ENCODE data around the gene LGALS8.
A peak's percentile ranks its signal among the peaks of the same experiment; 100 is the strongest.

LGALS8 gene

DNA sequence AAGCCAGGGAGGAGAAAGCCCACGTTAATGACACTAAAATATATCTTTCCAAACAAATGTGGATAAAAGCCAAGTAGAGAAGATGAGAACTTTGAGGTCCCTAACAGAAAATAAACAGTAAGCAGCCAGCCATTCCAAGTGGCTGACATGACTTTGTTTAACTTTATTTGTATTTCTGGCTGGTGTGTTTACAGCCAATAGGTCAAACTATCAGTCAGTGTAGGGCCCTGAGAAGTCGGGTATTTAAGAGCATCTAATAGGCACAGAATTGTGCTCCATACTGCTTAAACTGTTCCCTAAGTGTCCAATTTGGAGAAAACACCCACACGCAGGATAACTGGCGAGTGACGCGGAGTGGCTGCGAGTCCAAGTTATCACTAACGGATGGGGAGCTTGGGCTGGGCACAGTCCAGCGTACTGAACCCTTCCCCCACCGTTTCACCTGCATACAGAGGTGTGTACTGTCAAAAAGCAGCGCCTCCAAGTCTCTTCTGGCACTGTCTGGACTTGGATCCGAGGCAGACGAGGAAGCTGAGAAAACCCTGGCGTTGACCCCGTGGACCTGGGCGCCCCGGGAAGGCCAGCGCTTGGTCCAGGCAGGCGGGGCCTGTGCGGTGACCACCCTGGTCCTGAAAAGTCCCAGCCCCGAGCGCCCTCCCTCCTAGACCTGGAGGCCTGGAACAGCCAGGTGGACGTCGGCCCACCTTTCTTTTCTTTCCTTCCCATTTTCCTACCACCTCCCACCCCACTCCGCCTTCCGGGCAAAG lies 662 bp upstream of the LGALS8 start:
- DNase-seq (ENCODE audit: extremely low read depth, low read depth) = no peak
- TF ChIP-seq, protein P1, sequence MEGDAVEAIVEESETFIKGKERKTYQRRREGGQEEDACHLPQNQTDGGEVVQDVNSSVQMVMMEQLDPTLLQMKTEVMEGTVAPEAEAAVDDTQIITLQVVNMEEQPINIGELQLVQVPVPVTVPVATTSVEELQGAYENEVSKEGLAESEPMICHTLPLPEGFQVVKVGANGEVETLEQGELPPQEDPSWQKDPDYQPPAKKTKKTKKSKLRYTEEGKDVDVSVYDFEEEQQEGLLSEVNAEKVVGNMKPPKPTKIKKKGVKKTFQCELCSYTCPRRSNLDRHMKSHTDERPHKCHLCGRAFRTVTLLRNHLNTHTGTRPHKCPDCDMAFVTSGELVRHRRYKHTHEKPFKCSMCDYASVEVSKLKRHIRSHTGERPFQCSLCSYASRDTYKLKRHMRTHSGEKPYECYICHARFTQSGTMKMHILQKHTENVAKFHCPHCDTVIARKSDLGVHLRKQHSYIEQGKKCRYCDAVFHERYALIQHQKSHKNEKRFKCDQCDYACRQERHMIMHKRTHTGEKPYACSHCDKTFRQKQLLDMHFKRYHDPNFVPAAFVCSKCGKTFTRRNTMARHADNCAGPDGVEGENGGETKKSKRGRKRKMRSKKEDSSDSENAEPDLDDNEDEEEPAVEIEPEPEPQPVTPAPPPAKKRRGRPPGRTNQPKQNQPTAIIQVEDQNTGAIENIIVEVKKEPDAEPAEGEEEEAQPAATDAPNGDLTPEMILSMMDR (IDR thresholded peaks at IDR 0.05; ENCODE audit: low read depth, low read length) = no peak

DNA sequence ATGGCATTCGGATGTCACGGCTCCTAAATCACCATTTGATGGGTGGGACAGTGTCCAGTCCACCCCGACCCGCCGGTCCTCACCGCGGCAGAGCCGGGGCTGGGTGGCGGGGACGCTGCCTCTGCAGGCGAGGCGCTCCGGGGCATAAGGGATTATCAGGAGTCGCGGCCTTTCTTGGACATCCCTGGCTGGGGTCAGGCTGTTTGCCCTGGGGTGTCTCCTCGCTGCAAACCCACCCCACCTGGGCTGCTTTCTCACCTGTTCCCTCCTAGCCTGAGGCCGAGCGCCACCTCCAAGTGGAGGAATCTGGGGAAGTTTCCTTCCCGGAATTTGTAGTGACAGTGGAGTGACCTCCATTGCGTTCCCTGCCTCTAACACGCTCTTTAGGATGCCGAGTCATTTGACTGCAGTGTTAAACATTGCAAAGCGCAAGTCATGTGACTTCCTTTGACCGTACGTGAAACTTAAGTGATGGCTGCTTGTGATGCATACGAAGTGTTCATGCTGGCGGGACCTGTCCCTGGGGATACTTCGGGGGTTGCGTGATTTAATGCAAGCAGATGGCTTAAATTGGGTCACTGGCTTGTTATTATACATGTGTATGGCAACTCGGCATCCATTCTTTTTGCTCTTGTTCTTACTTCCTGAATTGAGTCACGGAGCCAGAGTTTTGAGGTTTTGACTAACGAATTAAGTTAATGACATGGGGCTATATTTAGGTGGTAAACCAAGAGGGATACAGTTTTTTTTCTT lies 536 bp downstream of the LGALS8 start:
- peak; percentile 37 for DNase-seq (ENCODE audit: extremely low read depth, low read depth)
- TF ChIP-seq, protein P1 (IDR thresholded peaks at IDR 0.05; ENCODE audit: low read depth, low read length) = no peak

DNA sequence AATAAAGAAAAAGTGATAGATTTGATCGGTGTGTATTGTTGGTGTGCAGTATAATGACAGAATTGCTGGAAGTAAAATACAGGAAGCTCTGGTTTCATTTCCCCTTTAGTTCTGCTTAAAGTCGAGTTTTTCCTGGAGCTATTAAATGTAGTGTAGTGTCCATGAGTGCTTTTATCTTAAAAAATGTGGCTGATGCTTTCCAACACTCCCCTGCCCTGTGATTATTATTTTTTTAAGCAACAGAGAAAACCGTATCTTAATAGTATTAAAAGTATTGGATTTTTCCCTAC lies 1.1 kb downstream of the LGALS8 start:
- TF ChIP-seq, protein P1 (IDR thresholded peaks at IDR 0.05; ENCODE audit: low read depth, low read length) = no peak
- DNase-seq (ENCODE audit: extremely low read depth, low read depth) = no peak

DNA sequence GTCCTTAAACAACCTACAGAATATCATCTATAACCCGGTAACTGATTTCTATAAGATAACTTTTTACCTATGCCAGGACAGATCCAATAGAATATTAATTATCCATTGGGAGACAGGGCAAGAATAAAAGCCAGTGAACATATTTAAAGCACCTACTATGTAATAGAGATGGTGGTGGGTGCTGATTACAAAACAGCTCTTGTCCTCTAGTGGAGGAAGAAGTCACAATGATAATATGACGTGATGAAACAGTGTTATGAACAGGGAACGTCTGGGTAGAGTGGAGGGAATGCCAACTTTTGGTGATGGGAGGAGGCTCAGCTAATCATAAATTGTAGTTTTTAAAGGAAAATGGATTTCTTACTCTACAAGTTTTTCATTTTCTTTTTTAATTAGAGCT lies 2.3 kb downstream of the LGALS8 start:
- TF ChIP-seq, protein P1 (IDR thresholded peaks at IDR 0.05; ENCODE audit: low read depth, low read length) = no peak
- no peak for DNase-seq (ENCODE audit: extremely low read depth, low read depth)

DNA sequence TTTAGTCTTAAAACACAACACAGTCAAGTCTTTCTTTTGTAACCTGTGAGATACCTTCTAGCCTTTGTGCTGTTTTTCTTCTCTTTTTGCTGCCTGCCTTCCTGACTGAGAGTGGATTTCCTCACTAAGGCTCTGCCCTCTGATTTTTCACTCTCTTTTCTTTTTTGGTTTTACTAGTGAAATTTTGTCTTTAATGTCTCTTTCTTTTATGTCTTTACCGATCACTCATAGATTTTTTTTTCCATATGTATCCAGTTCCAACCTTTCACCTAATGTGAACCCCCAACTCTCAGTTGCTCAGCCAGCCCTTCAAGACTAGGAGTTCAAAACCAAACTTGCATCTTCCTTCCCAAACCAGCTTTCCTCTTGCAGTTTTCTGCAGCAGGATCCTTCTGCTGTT lies 6.5 kb downstream of the LGALS8 start:
- TF ChIP-seq, protein P1 (IDR thresholded peaks at IDR 0.05; ENCODE audit: low read depth, low read length) = no peak

DNA sequence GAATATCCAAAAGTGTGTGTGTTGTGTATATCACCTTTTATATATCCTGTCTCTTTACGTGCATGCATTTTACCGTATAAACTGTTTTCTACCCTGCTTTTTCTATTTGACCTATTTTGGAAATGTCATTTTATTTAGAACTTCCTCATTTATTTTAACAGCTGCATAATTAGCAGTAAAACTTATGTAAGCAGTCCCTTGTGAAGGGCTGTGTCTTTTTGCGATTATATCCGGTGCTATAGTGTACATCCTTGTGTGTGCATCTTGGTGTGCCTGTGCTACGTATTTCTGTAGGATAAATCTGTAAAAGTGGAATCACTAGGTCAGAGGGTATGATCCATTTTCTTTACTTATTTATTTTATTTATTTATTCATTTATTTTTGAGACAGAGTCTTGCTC lies 7.2 kb downstream of the LGALS8 start:
- no peak for DNase-seq (ENCODE audit: extremely low read depth, low read depth)
- TF ChIP-seq, protein P1 (IDR thresholded peaks at IDR 0.05; ENCODE audit: low read depth, low read length) = no peak

More for the DNA sequence above, 6.5 kb downstream of the LGALS8 start:
- no peak for DNase-seq (ENCODE audit: extremely low read depth, low read depth)

DNA sequence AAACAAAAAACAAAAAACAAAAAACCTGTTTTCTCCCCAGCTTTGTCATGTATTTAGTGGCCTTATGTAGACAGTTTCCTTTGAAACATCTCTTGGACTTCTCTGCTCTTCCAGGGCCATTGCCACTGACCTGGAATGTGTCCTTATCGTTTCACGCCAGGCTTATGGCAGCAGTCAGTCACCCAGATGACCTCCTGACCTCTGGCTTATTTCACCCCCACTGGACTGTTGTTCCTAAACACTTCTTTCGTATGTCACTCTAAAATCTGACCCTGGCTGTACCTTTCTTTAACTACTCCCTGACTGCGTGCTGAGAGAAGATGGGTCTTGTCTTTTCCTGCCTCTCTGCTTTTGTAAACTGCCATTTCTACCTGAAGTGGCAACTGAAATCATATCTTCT lies 9.1 kb downstream of the LGALS8 start:
- TF ChIP-seq, protein P1 (IDR thresholded peaks at IDR 0.05; ENCODE audit: low read depth, low read length) = no peak
- DNase-seq (ENCODE audit: extremely low read depth, low read depth) = no peak

All from AG09319 (cell line).